DMS79 treated with DMSO at 0.1 percent for 48 hours (cell line): ENCODE data around the gene PTGIS.

Experiments used
- DNase-seq: peaks from one replicate; lab custom pipeline; 2025; lab: John Stamatoyannopoulos, UW

PTGIS gene

GRCh38 chr20:49529470-49529869 lies 38.5 kb downstream of the PTGIS start:
- DNase-seq, result no peak

DNA sequence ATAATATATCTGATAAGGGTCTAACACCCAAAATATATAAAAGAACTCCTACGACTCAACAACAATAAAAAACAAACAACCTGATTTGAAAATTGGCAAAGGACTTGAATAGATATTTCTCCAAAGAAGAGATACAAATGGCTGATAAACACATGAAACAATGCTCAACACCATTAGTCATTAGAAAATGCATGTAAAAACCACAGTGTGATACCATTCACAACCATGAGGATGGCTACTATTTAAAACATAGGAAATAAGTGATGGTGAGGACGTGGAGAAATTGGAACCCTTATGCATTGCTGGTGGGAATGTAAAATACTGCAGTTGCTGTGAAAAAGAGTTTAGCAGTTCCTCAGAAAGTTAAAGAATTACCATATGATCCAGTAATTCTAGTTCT lies 41.4 kb downstream of the PTGIS start:
- no peak for DNase-seq

GRCh38 chr20:49526056-49526455 lies 41.9 kb downstream of the PTGIS start:
- no peak for DNase-seq

DNA sequence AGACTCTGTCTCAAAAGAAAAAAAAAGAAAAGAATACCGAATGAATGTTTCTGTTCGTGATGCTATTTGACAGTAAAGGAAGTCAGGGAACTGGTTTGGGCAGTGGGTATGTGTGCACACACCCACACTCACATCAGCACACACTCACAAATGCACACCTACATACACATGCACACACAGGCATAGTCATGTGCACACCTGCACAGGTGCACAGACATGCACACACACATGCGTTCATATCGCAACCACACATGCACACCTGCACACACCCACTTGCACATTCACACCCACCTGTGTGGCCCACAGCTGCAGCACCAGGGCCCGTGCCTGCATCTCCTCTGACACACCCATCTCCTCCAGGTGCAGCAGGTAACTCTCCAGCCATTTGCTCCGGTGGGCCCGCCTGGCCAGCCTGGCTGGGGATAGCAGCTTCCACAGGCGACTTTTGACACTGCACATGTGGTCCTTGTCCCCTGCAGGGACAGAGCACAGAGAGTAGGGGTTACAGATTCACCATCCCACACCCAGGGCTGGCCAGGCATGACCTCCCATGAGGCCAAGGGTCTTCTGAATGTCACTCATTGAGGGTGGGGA lies 44.1 kb downstream of the PTGIS start:
- DNase-seq, result no peak

- no peak for DNase-seq
Observed at GRCh38 chr20:49521356-49521755, 46.6 kb downstream of the PTGIS start.

DNA sequence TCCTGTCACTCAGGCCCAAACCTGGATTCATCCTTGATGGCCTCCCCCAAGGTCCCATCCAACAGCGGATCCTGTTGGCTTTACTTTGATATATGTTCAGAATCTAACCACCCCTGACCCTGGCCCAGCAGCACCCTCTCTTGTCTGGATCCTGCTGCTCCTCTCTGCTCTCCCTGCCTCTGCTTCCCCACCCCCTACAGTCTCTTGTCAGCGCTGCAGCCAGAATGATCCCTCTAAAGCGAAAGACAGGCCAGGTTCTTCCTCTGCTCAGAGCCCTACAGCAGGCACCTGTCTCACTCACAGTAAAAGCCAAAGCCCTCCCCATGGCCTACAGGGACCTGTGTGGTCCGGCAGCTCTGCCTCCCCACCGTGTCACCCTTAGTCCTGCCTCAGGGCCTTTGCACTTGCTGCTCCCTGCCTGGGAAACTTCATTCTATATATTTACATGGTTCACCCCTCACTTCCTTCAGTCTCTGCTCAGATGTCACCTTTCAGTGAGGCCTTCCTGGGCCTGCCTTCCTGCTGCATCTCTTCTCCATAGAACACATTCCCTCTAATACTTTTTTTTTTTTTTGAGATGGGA lies 48.1 kb downstream of the PTGIS start:
- DNase-seq, result no peak

DNA sequence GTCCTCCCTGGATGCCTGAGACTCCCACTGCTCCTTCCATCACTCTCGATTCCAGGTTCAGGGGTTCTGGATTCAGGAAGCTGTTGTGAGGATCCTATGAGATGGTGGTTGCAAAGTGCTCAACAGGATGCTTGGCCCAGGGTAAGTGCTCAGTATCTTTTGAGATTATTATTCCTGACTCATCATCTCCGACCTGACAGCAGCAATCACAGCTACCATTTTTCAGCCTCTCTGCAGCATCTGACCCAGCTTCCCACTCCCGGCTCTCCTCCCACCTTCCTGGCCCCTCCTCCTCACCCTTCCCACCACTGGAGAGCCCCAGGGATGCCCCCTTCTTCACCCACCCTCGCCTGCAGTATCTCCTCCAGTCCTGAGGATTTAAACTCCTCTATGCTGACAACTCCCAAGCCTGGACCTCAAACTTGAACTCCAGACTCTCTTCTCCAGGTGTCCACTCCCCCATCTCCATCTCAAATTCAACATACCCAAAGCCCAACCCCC lies 48.7 kb downstream of the PTGIS start:
- no peak for DNase-seq

DNA sequence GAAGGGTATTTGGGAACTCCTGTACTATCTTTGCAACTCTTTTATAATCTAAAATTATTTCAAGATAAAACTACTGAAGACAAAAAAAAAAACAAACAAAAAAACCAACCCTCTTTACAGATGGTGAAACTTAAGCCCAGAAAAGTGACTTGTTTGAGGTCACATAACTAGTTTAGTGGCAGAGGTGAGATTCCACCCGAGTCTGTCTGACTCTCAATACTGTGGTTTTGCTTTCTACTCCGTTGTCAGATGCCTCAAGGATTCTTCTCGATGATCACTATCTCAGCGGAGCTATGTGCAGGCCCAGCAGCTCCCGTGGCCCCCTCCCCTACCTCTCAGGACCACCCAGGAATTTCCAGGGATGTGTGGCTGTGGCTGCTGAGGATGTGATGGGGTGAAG lies 49.4 kb downstream of the PTGIS start:
- no peak for DNase-seq

- no peak for DNase-seq
Observed at GRCh38 chr20:49517805-49518100, 50.2 kb downstream of the PTGIS start.

DNA sequence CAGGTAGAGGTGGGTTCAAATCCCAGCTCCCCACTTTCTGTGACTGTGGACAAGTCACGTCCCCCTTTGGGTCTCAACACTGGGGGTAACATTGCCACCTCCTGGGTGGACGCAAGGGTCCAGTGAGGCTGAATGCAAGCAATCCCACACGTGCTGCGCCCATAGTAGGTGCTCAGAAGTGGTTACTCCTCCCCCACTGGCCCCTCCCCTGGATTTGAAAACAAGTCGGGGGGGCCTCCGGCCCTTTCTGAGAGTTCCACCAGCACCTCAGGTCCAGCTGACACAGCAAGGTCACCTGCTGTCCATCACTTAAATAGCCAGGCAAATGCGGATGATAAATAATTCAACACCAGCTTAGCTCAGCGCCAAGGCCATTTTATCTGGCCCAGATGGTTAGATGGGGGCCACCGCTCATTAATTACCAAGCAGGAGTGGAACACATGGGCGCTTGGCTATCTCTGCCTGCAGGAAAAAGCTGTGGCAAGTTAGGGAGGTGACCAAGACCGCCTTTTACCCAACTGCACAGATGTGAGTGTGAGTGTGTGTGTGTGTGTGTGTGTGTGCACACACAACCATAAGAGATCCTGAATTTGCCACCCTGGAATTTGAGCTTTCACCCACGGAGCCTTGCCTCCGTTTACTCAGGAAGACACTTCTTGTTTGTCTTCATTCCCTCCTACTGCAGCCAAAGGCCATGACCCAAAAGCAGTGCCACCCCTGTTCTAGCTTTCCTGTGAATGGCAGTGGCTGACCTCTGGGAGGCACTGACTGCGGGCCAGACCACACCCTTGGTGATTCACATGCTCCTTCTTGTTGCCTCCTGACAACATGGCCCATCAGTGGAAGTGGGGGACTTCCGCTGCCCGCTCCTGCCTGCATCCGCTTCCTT lies 50.8 kb downstream of the PTGIS start:
- DNase-seq, result no peak

DNA sequence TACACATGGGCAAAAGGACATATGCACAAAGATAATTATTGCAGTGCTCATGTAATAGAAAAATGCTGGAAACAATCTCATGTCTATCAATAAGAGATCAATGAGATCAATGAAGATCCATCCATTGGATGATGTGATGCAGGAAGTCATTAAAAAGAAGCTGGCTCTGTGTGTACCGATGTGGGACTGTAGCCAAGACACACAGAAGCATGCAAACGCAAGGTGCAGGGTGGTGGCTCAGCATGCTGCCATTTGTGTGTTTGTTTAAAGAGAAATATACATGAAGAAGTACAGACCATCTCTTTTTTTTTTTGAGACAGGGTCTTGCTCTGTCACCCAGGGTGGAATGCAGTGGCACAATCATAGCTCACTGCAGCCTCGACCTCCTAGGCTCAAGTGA lies 52.4 kb downstream of the PTGIS start:
- no peak for DNase-seq

DNA sequence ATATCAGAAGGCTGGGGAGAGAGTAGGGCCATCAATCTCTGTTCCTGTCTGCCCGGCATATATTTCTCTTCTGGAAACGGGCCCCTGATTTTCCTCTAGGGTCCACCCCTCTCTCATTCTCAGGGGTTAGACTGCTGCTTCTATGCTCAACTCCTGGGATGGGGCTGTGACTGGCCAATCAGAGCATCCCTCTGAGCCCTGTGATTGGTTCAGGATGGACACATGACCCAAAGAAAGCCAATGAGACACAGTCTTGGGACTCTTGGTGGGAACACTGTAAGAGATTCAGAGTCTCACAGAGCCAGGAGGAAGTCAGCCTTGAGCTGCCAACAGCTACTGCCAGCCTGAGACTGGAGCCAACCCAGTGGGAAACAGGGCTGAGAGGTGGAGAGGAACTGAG lies 54.4 kb downstream of the PTGIS start:
- DNase-seq, result no peak

DNA sequence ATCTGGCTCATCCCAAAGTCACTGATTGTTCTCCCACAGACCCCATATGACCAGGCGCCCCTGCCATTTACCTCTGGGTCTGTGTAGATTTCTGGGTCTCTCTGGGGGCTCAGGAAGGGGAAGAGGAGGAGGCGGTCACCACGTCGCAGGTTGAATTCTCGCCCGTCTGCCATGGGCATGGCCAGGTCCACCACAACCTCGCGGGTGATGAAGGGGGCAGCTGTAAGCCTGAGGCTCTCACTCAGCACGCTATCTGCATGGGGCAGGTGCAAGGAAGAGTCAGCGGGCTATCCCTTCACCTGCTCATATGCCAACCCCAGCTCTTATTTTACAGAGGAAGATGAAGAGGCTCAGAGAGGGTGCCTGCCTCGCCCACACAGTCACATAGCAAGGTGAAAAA lies 54.9 kb downstream of the PTGIS start:
- DNase-seq, result no peak

DNA sequence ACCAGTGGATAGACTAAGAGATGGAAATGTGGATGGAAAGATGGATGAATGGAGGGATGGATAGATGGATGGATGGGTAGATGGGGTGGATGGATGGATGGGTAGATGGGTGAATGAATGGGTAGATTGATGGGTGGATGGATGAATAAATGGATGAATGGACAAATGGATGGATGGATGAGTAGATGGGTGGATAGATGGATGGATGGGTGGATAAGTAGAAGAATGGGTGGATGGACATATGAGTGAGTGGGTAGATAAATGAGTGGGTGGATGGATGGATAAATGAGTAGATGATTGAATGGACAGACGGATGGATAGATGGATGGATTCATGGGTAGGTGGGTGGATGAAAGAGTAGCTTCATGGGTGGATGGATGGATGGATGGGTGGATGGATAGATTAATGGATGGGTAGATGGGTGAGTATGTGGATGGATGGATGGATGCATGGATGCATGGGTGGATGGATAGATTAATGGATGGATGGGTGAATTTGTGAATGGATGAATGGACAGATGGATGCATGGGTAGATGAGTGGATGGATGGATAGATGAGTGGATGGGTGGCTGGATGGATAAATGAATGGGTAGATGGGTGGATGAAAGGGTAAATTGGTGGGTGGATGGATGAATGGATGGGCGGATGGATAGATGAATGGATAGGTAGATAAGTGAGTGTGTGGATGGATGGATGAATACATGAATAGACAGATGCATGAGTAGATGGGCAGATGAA lies 56.0 kb downstream of the PTGIS start:
- no peak for DNase-seq

DNA sequence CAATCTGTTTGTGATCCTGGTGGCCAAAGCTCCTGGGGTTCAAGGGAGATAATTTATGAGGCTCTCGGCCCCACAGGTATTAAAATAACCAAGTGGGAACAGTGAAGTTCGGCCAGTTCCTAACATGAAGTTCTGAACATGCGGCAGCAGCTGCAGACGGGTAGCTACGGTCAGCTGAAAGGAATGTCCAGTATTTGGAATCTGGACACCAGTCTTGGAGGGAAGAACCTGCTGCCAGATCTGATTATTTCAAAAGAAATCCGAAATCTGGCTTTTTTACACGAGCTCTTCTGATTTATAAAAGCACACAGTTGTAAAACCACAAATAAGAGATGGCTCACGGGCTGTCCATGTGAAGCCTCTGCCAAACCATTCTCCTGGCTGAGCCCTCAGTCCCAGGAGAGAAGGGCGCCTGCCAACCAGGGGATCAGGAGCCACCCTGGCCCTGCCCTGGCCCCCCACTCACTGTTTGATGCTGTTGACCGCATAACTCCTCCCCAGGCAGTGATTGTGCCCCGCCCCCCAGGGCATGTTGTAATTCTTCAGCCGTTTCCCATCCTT lies 57.3 kb downstream of the PTGIS start:
- no peak for DNase-seq

DNA sequence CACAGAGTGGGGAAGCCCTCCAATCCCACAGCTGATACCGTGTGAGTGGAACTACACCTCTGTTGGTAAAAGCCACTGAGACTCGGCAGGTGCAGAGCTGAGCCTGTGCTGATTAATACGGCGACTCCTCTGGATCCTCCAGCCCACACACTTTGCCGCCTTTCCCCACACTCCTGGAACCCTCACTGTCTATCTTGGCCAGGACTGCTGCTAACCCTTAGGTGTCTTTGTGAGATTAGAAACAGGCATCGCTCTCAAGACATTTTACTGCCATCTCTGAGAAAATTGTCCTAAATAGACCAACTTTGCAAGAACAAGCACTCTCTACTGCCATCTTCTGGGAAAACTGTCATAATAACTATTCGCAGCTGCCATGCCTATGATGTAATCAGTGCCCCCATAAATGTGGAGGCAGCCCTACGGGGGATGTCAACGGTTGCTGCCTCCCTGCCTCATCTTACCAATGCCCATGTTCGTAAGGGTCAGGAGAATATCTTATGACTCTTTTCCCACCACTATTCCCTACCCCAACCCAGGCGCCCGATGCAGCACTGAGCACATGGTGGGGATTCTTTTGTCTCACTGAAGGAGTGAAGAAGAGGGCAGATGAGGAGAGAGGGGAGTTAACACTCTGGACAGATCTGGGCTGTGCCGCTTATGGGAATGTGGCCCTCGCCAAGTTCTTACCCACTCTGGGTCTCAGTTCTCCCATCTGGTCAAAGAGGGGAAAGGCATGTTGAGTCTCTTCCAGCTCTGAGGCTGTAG lies 59.3 kb downstream of the PTGIS start:
- DNase-seq, result peak; percentile 65

DNA sequence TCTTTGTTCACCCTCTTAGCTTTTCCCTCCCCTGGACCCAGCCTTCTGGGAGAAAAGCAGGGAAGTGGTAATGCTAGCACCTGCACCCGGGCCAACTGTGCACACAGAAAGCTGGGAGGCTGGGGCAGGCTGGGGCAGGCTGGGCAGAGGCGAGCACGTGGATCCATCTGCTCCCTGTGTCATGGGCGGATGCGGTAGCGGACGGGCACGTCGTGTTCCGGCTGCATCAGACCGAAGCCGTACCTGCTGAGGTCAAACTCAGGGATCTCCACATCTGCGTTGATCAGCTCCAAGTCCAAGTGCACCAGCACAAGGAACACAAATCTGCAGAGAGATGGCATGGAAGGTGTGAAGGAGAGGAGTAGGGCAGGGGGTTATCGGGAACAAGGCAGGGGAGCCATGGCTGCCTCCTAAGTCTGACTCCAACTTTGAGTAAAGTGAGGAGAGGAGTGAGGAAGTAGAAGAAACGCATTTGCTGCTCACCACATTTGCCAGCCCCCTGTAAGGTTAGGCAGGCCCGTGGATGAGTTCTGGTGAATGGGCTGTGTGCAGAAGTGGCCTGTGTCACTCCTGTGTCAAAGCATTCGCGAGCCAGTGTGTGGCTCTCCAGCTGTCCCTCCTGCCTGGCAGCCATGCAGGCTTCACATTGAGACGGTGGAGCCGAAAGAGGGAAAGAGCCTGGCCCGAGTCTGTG lies 60.0 kb downstream of the PTGIS start:
- no peak for DNase-seq

- peak; percentile 67 for DNase-seq
Observed at GRCh38 chr20:49505518-49505917, 62.4 kb downstream of the PTGIS start.

- DNase-seq, result no peak
Observed at GRCh38 chr20:49503176-49503575, 64.8 kb downstream of the PTGIS start.

- no peak for DNase-seq
Observed at GRCh38 chr20:49501917-49502316, 66.0 kb downstream of the PTGIS start.

- DNase-seq, result no peak
Observed at GRCh38 chr20:49497398-49497669, 70.6 kb downstream of the PTGIS start.
